ENCODE data around the gene CEBPE.

The CEBPE gene

GRCh38 chr14:23142826-23143225 is 23.8 kb upstream of the CEBPE start:
- no peak for DNase-seq

DNA sequence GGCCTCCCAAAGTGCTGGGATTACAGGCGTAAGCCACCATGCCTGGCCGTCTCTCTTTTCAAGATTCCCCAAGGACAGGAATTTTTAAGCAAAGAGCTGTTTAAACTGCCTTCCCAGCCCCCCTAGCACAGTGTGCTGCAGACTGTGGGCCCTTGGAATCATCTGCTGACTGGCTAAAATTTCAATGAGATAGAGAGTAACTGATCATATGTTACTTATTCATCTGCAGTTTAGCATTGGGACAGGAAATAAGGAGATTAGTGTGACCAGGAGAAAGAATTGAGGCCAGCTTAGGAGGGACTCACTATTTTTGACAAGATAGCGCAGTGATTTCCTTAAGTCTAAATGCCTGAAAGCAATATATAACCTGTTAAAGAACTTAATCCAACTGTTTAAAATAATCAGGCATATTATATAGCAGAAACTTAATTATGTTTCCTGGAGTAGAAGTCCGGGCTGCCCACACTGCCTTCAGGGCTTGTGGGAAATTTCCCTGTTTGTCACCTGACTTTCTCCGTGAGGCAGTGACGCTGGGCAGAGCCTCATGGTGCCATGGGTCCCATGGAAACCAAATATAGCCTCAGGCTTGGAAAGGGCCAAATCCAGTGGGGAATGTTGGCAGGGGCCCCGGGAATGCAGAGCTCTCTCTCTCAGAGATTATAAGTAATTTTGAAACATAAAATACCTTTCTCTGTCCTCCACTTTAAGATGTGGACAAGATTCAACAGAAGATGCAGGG is 22.8 kb upstream of the CEBPE start:
- DNase-seq: no peak

GRCh38 chr14:23140371-23140770 is 21.3 kb upstream of the CEBPE start:
- no peak for DNase-seq

DNA sequence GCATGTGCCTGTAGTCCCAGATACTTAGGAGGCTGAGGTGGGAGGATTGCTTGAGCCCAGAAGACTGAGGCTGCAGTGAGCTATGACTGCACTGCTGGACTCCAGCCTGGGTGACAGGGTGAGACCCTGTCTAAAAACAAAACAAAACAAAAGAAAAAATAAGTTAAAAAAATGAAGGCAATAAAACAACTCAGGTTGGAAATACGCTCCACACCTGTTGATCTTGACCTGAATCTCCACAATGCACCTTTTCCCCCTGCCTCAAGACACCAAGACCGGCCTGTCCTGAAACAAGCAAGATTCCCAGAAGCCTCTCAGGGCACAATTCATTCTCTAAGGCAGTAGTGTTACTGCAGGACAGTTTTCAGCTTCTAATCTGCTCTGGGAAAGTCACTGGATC is 20.8 kb upstream of the CEBPE start:
- no peak for DNase-seq

DNA sequence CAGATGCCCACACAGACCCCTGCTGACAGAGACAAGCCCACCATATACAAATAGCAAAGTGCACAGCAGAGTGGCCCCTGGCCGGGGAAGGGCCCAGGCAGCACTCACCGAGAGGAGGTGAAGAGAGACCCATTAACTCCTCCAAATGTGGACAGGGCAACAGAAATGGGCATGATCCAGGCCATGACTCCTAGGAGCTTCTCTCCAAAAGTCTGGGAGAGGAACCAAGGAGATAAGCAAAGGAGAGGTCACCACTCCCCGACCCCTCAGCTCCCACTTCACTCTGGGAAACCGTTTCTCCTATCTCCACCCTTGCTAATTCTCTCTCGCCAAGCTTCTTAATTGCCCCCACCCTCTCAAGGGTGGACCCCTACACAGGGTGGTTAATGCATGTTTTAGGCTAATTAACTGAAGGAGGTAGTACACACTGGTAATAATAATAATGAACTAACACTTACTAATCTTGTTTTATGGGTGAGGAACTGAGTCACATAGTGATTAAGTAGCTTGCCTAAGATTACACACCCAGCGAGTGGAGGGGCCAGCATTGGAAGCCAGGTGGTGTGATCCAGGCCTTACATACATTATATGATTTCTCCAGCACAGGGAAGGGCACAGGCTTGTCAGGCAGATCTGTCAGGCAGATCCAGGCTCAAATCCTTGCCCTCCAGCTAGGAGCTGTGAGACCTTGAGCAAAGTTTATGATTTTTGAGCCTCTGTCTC is 18.9 kb upstream of the CEBPE start:
- DNase-seq: no peak

GRCh38 chr14:23137192-23137812 is 18.2 kb upstream of the CEBPE start:
- DNase-seq: no peak

- DNase-seq: no peak
These were observed 17.6 kb upstream of the CEBPE start for GRCh38 chr14:23136566-23137133.

GRCh38 chr14:23132970-23133369 is 13.9 kb upstream of the CEBPE start:
- DNase-seq: no peak

- DNase-seq: no peak
These were observed 12.4 kb upstream of the CEBPE start for GRCh38 chr14:23131482-23131881.

- DNase-seq: no peak
These were observed 11.8 kb upstream of the CEBPE start for GRCh38 chr14:23130871-23131270.

DNA sequence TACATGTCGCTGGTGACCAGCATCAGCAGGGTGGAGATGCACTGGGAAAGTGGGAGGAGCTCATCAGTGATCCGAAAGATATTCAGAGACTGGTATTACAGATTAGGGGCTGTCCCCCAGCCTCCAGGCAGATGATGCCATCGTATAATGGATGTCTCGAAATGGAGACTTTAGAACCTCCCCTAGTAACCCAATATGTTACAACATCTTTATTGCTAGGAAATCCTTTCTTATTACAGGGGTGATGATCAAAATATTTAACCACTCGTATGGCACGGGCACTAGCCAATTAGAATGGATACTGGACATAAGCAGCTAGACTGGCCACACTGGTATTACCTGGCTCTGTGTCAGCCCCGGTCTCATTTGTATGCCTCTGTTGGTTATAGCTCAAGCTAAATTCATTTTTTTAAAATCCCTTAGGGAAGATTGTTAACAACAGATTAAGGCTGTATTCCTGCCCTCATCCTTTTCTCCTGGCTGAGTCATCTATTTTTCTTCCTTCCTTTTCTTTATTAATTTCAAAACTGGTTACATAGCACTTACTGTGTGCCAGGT is 10.8 kb upstream of the CEBPE start:
- DNase-seq: no peak

- DNase-seq: no peak
These were observed 10.1 kb upstream of the CEBPE start for GRCh38 chr14:23128969-23129758.

- no peak for DNase-seq
These were observed 8.8 kb upstream of the CEBPE start for GRCh38 chr14:23127861-23128260.

DNA sequence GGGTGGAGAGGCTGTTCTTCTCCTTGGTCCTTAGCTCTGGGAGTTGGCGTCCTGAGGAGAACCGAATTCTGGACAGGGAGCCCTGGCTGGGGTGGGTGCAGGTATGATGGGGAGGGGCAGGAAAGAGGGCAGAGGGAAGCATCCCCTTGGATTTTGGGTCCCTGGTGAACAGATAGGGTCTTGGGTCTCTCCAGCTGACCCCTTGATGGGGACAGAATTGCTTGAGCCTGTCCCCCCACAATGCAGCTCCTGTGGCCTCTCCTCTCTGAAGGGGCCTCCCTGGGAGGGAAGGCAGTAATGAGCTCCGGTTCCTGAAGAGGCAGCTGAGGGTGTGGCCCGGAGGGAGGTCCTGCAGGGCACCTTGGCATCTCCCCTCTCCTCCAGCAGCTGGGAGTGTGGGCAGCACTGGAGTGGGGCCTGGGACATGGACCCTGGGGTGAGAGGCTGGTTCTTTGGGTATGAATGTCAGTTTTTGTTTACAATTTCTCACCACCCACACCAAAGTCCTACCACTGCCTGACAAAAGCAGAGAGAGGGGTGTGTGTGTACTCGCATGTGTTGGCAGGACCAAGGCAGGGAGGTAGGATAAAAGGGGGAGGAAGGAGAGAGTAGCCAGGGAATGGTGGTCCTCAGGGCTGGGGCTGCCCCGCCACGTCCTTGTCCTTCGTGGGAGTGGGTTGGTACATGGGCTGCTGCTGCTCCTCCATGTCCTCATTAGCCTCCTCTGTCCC is 7.7 kb upstream of the CEBPE start:
- no peak for DNase-seq

GRCh38 chr14:23125933-23126524 is 7.0 kb upstream of the CEBPE start:
- DNase-seq: no peak

DNA sequence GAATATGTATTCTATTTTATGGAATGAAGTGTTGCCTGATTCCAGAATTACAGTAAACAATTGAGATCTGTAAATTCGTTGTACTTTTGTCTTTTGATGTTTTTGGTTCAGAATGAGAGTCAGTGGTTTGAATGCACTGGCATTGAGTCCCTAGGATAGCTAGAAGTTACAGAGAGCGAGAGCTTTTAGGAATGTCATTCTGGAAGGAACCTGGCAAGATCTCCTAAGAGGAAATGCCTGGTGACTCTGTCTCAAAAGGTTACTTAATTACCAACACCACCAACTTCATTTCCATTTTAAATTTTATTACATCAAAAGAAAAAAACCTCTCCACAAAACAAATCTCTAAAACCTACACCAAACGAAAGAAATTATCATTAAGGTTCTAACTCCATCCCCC is 6.0 kb upstream of the CEBPE start:
- DNase-seq: no peak

DNA sequence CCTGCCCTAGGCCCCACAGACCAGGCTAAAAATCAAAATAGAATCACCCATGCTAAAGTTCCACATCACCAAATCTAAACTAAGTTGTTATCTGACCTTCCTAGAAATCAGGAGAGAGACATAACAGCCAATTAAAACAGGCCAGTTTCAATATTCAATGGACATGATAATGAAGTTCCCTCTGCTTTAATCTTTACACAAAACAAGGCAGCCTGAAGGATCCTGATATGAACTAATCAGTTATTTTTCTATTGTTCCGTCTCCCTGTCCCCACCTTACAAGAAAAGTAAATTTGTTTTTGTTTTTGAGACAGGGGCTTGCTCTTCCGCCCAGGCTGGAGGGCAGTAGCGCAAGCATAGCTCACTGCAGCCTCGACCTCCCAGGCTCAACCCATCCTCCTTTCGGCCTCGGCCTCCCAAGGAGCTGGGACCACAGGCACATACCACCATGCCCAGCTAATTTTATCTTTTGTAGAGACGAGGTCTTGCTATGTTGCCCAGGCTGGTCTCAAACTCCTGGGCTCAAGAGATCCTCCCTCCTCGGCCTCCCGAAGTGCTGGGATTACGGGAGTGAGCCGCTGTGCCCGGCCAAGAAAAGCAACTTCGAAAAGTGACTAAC is 5.4 kb upstream of the CEBPE start:
- DNase-seq: no peak

DNA sequence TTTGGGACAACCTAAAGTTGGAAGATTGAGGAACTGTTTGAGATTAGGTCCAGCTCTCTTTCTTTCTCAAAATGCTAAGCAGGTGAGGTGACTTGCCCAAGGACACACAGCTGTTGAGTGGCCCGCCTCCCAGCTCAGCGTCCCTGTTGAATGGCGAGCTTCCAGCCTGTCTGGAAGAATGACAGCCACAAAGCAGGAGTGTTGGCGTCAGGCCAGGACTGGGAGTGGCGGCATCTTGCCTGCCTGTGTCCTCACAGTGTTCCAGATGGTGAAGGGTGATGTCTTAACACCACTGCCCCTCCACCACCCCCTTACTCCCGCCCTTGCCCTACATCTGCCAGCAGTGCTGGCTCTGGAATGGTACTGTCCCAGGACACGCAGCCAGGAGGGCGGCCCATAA is 4.4 kb upstream of the CEBPE start:
- no peak for DNase-seq

- no peak for DNase-seq
These were observed 3.0 kb upstream of the CEBPE start for GRCh38 chr14:23122086-23122485.

GRCh38 chr14:23121361-23121771 is 2.3 kb upstream of the CEBPE start:
- DNase-seq: no peak

Data from stimulated activated CD4-positive, alpha-beta T cell treated with anti-CD3 and anti-CD28 coated beads, Interleukin-4, amount 100 ng/mL, for 4 hours (primary cell).